ENCODE measurements around the gene CCDC12. TPM values are rescaled to one million over a fixed set of nuclear protein-coding genes. Genes with fewer than 3 reads are reported as not detected.

The CCDC12 gene
- total RNA-seq, 1 donor from 2014 or later = 41.4 TPM

GRCh38 chr3:46906471-46907058, 70.0 kb downstream of the CCDC12 start:
- no peak for DNase-seq

DNA sequence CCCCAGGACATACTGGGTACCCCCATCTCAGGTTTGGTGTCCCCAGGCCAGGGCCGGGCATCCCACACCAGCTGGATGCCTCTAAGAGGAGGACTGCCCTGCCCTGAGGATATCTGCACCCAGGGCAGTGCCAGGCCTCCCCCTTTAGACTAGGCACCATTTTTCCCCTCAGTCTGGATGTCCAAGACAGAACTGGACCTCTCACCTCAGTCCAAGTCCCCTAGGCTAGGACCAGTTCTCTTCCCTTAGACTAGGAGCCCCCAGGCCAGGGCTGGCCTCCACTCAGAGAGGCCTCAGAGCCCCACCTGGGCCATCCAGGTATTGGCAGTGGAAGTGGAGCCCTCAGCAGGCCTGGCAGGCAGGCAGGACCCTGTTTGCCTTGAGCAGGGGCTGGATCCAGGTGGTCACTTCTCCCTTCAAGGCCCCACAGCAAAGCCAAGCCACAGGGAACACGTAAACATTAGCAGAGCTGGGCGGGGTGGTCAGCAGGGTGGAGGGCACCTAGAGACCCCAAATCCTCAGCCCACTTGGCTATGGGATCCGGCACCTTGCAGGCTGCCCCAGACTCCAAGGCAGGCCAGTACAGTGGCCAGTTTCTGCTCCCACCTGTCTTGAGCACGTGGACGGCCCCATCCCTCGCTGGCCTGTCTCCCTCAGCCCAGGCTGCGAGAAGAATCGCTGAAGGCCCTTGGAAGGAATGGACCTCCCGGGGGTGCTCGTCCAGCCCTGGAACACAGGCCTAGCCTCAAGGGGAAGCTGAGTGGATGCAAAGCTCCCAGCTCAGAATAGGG, 70.7 kb downstream of the CCDC12 start:
- Mint-ChIP-seq H3K27ac (ENCODE audit: unreplicated experiment) (no peak overlapping the region), H3K36me3 (ENCODE audit: unreplicated experiment) (no peaks in the 10 kb centered on the region), H3K4me3 (ENCODE audit: unreplicated experiment) (no peak overlapping the region), H3K9me3 (ENCODE audit: unreplicated experiment) (peaks cover 3% of the 10 kb centered on the region), H3K27me3 (ENCODE audit: unreplicated experiment) (peaks cover 3% of the 10 kb centered on the region), H3K4me1 (ENCODE audit: low read depth, unreplicated experiment) (no peaks in the 10 kb centered on the region)
- TF ChIP-seq, protein P1, sequence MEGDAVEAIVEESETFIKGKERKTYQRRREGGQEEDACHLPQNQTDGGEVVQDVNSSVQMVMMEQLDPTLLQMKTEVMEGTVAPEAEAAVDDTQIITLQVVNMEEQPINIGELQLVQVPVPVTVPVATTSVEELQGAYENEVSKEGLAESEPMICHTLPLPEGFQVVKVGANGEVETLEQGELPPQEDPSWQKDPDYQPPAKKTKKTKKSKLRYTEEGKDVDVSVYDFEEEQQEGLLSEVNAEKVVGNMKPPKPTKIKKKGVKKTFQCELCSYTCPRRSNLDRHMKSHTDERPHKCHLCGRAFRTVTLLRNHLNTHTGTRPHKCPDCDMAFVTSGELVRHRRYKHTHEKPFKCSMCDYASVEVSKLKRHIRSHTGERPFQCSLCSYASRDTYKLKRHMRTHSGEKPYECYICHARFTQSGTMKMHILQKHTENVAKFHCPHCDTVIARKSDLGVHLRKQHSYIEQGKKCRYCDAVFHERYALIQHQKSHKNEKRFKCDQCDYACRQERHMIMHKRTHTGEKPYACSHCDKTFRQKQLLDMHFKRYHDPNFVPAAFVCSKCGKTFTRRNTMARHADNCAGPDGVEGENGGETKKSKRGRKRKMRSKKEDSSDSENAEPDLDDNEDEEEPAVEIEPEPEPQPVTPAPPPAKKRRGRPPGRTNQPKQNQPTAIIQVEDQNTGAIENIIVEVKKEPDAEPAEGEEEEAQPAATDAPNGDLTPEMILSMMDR (IDR thresholded peaks at IDR 0.05; ENCODE audit: partially characterized antibody, unreplicated experiment) = no peak
- no peak for DNase-seq

More at GRCh38 chr3:46906471-46907058, 70.0 kb downstream of the CCDC12 start:
- H3K27me3 Mint-ChIP-seq (ENCODE audit: unreplicated experiment) = peaks cover 3% of the 10 kb centered on the region
- H3K36me3 Mint-ChIP-seq (ENCODE audit: unreplicated experiment) = no peaks in the 10 kb centered on the region
- no peaks in the 10 kb centered on the region for H3K4me1 Mint-ChIP-seq (ENCODE audit: low read depth, unreplicated experiment)
- no peak overlapping the region for H3K27ac Mint-ChIP-seq (ENCODE audit: unreplicated experiment)
- TF ChIP-seq, protein P1 (IDR thresholded peaks at IDR 0.05; ENCODE audit: partially characterized antibody, unreplicated experiment) = no peak
- H3K4me3 Mint-ChIP-seq (ENCODE audit: unreplicated experiment) = no peak overlapping the region
- H3K9me3 Mint-ChIP-seq (ENCODE audit: unreplicated experiment) = peaks cover 3% of the 10 kb centered on the region

DNA sequence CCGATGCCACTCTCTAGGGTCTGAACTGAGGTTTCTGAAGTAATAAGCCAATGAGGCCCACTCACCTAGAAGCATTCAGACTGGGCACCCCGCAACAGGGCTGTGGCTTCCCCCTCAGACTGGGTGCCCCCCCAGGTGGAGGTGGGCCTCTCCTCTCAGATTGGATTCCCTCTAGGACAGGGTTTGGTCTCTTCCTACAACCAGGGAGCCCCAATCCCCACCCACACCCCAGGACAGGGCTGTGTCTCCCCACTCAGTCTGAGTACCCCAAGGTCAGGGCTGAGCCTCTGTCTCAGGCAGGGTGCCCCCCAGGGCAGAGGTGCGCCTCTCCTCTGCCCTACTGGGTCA, 71.4 kb downstream of the CCDC12 start:
- Mint-ChIP-seq H3K27me3 (ENCODE audit: unreplicated experiment) (peaks cover 3% of the 10 kb centered on the region), H3K27ac (ENCODE audit: unreplicated experiment) (no peak overlapping the region), H3K9me3 (ENCODE audit: unreplicated experiment) (peaks cover 3% of the 10 kb centered on the region), H3K36me3 (ENCODE audit: unreplicated experiment) (no peaks in the 10 kb centered on the region), H3K4me3 (ENCODE audit: unreplicated experiment) (no peak overlapping the region), H3K4me1 (ENCODE audit: low read depth, unreplicated experiment) (no peaks in the 10 kb centered on the region)
- TF ChIP-seq, protein P1 (IDR thresholded peaks at IDR 0.05; ENCODE audit: partially characterized antibody, unreplicated experiment) = no peak
- DNase-seq = no peak

DNA sequence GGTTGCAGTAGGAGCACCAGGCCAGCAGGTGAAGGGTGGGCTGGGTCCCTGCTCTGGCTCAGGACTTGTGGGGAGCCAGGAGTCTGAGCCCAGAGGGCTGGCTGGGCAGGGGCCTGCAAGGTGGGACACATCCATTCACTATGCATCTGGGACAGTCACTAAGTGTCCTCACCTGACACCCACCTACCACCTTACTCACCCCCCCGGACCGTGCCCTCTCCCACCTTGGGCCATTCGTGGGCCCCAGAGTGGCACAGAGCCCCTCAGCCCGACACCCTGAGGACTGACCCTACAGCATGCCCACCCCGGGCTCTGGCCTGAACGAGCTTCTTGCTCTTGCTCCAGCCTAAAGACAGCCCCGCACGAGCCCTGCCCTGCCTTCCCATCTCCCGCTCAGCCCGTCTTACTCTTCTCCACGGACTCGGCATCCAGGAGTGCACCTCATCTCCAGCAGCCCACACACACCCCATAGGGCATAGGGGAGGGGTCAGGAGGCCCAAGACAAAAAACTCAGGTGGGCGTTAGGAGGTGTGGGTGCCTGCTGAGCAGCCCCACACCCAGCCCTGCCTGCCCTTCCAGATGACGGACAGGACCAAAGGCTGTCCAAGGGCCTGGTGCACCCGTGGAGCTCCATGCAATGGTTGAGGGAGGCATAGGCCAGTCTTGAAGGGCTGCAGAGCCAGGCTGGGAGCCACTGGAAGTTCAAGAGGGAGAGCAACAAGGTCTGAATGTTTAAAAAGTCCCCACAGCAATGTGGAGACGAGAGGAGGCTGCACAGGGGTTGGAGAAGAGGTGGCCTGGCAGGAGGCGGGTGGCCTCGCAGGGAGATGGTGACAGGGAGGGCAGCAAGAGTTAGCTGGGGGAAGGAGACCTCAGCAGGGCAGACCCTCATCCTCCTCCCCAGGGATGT, 72.0 kb downstream of the CCDC12 start:
- Mint-ChIP-seq H3K4me3 (ENCODE audit: unreplicated experiment) (no peak overlapping the region), H3K27me3 (ENCODE audit: unreplicated experiment) (peaks cover 3% of the 10 kb centered on the region), H3K9me3 (ENCODE audit: unreplicated experiment) (peaks cover 3% of the 10 kb centered on the region), H3K36me3 (ENCODE audit: unreplicated experiment) (no peaks in the 10 kb centered on the region), H3K4me1 (ENCODE audit: low read depth, unreplicated experiment) (no peaks in the 10 kb centered on the region), H3K27ac (ENCODE audit: unreplicated experiment) (no peak overlapping the region)
- TF ChIP-seq, protein P1 (IDR thresholded peaks at IDR 0.05; ENCODE audit: partially characterized antibody, unreplicated experiment) = no peak
- peak; percentile 18 for DNase-seq
